Hair follicle dermal papilla cell (primary cell): Measurements from ENCODE around the gene SMG1. TPM values are rescaled to one million over a fixed set of nuclear protein-coding genes. Genes with fewer than 3 reads are reported as not detected.

ENCODE experiments used
- total RNA-seq: library from RNA; depleted of rRNA; stranded (reverse); fragments of >200 nt; gene quantifications from 2 replicates; pipeline ENCODE4 v1.2.3, GENCODE V29; 2012

The SMG1 gene
- 66.4 and 85.2 TPM in 2 replicates for total RNA-seq

DNA sequence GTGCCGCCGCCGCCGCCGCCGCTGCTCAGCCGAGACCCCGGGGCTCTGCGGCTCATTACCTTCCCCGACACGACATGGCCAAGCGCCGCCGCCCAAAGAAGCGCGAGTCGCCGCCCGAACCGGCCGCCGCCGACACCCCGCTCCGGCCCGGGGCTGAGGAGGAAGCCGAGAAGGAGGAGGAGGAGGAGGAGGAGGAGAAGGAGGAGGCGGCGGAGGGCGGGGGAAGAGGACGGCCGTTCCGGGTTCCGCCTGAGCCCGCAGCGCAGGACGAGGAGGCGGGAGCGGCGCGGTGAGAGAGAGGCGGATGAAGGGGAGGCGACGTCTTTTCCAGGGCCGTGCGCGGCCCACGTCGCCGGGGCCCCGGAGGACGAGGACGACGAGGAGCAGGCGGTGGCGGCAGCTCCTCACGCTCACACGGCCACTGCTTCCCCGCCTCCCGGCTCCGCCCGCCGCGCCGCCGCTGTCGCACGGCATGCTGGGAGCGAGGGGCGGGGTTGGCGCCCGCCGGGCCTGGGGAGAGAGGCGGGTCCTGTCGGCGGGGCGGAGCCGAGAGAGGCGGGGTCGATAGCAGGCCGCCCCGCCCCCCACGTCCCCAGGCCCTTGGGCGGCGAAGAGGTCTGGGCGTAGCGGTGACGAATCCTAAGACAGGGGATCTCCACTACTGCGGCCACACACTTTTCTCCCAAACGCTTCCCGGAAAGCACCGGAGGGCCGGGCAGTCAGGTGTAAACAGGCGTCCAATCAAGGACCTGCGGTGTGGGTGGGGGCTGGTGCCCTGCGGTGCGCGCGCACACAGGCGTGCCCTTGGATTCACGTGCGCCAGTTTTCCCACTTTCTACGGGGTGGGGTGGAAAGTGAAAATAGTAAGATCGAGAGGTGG lies at the start of gene SMG1:
TSS of gene SMG1 (minus strand) at position 423 of the 880 bp plus-strand sequence. CDS start at position 56, 367 bp downstream.

DNA sequence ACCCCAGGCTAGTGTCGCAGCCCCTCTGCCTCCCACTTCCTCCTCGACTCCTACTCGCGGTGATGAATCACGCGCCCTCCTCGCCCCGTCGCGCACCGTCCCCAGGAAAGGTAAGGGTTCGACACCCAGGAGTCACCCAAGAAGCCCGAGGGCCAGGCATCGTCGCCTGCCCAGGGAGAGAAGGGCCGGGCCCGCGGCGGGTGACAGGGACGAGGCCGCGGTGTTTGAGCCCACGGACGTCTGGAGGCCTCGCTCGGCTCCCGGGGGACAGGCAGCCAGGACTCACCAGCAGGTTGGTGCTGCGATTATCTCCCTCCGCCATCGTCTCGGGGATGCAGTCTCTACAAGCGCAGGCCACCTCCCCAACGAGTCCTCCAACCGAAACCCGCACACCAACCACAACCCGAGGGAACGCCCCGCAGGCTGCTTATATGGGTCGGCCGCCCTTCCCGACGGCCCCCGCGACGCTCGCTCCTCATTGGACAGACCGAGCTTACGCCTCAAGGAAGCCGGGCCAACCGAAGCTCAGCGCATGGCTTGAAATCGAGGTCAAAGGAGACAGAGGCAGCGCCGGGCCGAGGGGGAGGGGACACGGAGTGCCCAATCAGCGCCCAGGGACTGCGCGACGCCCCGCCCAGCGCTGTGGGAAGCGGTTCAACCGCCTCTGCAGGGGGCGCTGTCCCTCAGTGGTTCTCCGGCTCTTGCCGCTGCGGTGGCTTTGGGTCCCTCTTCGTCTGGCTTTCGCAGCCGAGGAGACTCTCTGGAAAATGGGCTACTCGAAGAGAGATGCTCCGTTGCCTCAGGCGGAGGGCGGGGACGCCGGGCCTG lies 124.8 kb downstream of the SMG1 start, which contains the start of gene ARL6IP1:
TSS of gene ARL6IP1 (minus strand) at position 405 of the 828 bp plus-strand sequence. CDS start at position 322, 83 bp downstream.

DNA sequence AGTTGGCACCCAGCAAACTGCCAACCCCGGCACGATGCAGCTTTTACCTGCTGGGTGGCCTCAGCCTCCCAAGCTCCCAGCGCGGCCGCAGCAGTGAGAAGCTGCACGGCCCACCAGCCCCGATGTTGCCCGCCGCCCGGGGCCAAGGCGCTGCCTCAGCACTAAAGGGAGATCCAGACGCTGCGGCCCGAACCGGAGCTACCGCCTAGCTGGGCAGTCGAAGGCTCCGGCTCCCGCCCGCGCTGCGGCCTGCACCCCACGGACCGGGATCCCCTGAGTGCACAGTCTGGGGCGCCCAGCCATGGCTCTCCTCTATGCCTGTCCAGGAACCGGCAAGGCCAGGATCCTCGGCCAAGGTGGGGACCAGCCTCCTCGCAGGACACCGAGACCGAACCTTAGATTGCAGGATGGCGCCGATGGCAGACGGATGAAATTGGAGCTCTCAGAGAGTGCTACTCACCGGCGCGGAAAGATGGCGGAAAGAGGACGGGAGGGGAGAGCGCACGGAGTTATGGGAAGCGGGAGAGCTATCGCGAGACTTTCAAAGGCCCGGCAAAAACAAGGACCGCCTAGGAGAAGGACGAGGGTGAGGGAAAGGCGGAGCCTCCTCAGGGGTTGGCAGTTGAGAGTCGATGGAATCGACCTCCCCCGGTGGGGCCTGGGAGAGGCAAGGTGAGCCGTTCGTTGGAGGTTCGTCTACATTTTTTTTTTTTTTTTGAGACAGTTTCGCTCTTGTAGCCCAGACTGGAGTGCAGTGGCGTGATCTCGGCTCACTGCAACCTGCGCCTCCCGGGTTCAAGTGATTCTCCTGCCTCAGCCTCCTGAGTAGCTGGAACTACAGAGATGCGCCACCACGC lies 136.1 kb downstream of the SMG1 start, which contains the start of gene RPS15A:
TSS of gene RPS15A (minus strand) at position 485 of the 857 bp plus-strand sequence. CDS start 1,221 bp downstream, outside the sequence.

Other genes with a start within 250 kb of the SMG1 start
- 598 and 1,043 TPM in 2 replicates for gene RPS15A, start 136.1 kb downstream of the SMG1 start, total RNA-seq
- gene ARL6IP1, start 124.9 kb downstream of the SMG1 start, total RNA-seq, result 117 and 134 TPM in 2 replicates
- gene TMC7, start 57.5 kb upstream of the SMG1 start, total RNA-seq, result 0.81 and 0.97 TPM in 2 replicates
- gene COQ7, start 141.2 kb upstream of the SMG1 start, total RNA-seq, result 8.0 and 12.2 TPM in 2 replicates
- gene ITPRIPL2, start 187.6 kb upstream of the SMG1 start, total RNA-seq, result 68.0 and 81.9 TPM in 2 replicates
- 0.12 and 0.65 TPM in 2 replicates for gene SYT17, start 241.8 kb upstream of the SMG1 start, total RNA-seq